ENCODE measurements around the gene ZNF599.

ZNF599 gene

DNA sequence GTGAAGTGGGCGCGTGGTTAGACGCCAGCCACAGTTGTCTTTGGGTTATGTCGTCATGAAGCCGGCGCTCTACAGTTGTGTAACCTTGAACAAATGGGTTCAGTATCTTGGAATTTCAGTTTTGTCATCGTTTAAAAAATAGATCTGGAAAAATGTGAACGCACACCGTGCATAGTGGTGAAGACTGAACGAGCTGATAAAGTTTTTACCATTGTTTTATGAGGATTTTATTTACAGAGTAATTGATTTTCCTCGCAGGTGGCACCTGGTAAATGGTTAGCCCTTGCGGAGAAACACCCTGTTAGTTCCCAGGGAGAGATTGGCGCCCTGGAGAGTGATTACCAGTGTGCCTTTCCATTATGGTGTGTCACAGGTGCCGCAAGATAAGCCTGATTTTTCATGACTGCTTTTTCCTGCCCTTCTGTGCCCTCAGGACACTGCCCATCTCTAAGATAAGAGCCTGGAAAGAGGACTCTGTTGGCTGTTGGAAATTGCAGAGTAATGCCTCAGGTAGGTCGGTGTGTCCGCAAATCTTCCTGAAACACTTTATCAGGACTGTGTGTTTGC, 38.4 kb downstream of the ZNF599 start:
- Histone ChIP-seq H3K27me3 (ENCODE audit: insufficient read depth, low read length) (no peaks in the 10 kb centered on the region), H3K36me3 (ENCODE audit: insufficient read depth, low read length) (peaks cover 13% of the 10 kb centered on the region), H3K4me1 (ENCODE audit: insufficient read depth, low read length) (0 out of 2 replicates have a peak, but pooled peaks cover 3% of the 10 kb centered on the region), H3K4me3 (ENCODE audit: low read length) (peak overlapping the region; percentile 83), H3K9ac (ENCODE audit: low read depth, low read length) (peak overlapping the region; percentile 79), H3K9me3 (ENCODE audit: insufficient read depth, low read depth, low read length) (no peaks in the 10 kb centered on the region), H3K27ac (ENCODE audit: low read depth, low read length) (peak overlapping the region; percentile 96)
- 22% methylated on average over 16 of the region's 16 CpGs for WGBS

- Histone ChIP-seq H3K4me1 (ENCODE audit: insufficient read depth, low read length) (0 out of 2 replicates have a peak, but pooled peaks cover 3% of the 10 kb centered on the region), H3K9me3 (ENCODE audit: insufficient read depth, low read depth, low read length) (no peaks in the 10 kb centered on the region), H3K9ac (ENCODE audit: low read depth, low read length) (peak within 1 kb of the TSS; percentile 79), H3K36me3 (ENCODE audit: insufficient read depth, low read length) (0 out of 2 replicates have a peak, but pooled peaks cover 7% of the 10 kb centered on the region), H3K4me3 (ENCODE audit: low read length) (peak within 1 kb of the TSS; percentile 83), H3K27me3 (ENCODE audit: insufficient read depth, low read length) (no peaks in the 10 kb centered on the region), H3K27ac (ENCODE audit: low read depth, low read length) (peak within 1 kb of the TSS; percentile 96)
- WGBS, result under 1% methylated on average over 67 of the region's 67 CpGs
Measured at GRCh38 chr19:34733746-34734536, 39.1 kb downstream of the ZNF599 start, which contains the start of gene ZNF181. ZNF181 (plus strand) TSS chr19:34734243; CDS start chr19:34735038, 795 bp downstream.

GRCh38 chr19:34733266-34733745, 39.7 kb downstream of the ZNF599 start:
- H3K4me1 ChIP-seq (ENCODE audit: insufficient read depth, low read length), result 0 out of 2 replicates have a peak, but pooled peaks cover 3% of the 10 kb centered on the region
- H3K36me3 ChIP-seq (ENCODE audit: insufficient read depth, low read length), result 0 out of 2 replicates have a peak, but pooled peaks cover 3% of the 10 kb centered on the region
- WGBS, result 3% methylated on average over 13 of the region's 13 CpGs

DNA sequence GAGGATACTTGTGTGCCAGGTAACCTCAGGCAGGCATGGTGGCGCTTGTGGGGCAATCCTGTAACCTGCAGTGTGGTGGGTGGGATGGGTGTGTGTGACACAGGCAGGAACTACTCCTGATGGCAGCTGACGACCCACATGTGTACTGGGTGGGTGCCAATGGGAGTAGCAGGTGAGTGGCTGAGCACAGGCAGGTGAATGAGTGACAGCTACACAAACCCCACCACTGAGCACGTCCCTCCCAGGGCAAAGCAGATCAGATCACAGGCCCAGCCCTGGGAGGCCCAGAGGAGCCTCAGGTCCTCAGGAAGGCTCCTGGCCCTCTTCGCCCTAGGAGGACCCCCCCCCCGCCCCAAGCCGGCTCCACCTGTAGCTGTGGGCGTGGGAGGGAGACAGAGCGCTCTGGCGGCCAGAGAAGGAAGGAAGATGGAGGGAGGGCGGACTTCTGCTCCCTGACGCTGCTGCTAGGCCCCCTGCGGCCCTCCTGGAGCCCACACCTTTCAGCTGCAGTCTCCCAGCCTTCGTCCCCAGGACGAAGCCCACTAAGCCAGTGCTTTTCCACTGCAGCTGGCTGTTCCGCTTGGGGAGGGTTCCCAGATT, 40.3 kb downstream of the ZNF599 start:
- Histone ChIP-seq H3K4me1 (ENCODE audit: insufficient read depth, low read length) (0 out of 2 replicates have a peak, but pooled peaks cover 3% of the 10 kb centered on the region), H3K9me3 (ENCODE audit: insufficient read depth, low read depth, low read length) (no peaks in the 10 kb centered on the region), H3K27ac (ENCODE audit: low read depth, low read length) (no peak overlapping the region), H3K4me3 (ENCODE audit: low read length) (peak overlapping the region; percentile 83), H3K27me3 (ENCODE audit: insufficient read depth, low read length) (no peaks in the 10 kb centered on the region), H3K36me3 (ENCODE audit: insufficient read depth, low read length) (0 out of 2 replicates have a peak, but pooled peaks cover 2% of the 10 kb centered on the region), H3K9ac (ENCODE audit: low read depth, low read length) (no peak overlapping the region)
- 65% methylated on average over 15 of the region's 15 CpGs for WGBS

More at GRCh38 chr19:34733266-34733745, 39.7 kb downstream of the ZNF599 start:
- H3K9me3 ChIP-seq (ENCODE audit: insufficient read depth, low read depth, low read length), result no peaks in the 10 kb centered on the region
- no peaks in the 10 kb centered on the region for H3K27me3 ChIP-seq (ENCODE audit: insufficient read depth, low read length)
- peak overlapping the region; percentile 83 for H3K4me3 ChIP-seq (ENCODE audit: low read length)
- peak overlapping the region; percentile 96 for H3K27ac ChIP-seq (ENCODE audit: low read depth, low read length)
- H3K9ac ChIP-seq (ENCODE audit: low read depth, low read length), result peak overlapping the region; percentile 79

GRCh38 chr19:34731964-34732363, 41.1 kb downstream of the ZNF599 start:
- Histone ChIP-seq H3K9ac (ENCODE audit: low read depth, low read length) (no peak overlapping the region), H3K27ac (ENCODE audit: low read depth, low read length) (no peak overlapping the region), H3K9me3 (ENCODE audit: insufficient read depth, low read depth, low read length) (no peaks in the 10 kb centered on the region), H3K27me3 (ENCODE audit: insufficient read depth, low read length) (no peaks in the 10 kb centered on the region), H3K36me3 (ENCODE audit: insufficient read depth, low read length) (no peaks in the 10 kb centered on the region), H3K4me3 (ENCODE audit: low read length) (no peak overlapping the region), H3K4me1 (ENCODE audit: insufficient read depth, low read length) (0 out of 2 replicates have a peak, but pooled peaks cover 3% of the 10 kb centered on the region)
- 80% methylated on average over 7 of the region's 7 CpGs for WGBS

- no peaks in the 10 kb centered on the region for H3K27me3 ChIP-seq (ENCODE audit: insufficient read depth, low read length)
- no peak overlapping the region for H3K9ac ChIP-seq (ENCODE audit: low read depth, low read length)
- no peak overlapping the region for H3K27ac ChIP-seq (ENCODE audit: low read depth, low read length)
- 0 out of 2 replicates have a peak, but pooled peaks cover 3% of the 10 kb centered on the region for H3K4me1 ChIP-seq (ENCODE audit: insufficient read depth, low read length)
- 82% methylated on average over 11 of the region's 11 CpGs for WGBS
- no peaks in the 10 kb centered on the region for H3K9me3 ChIP-seq (ENCODE audit: insufficient read depth, low read depth, low read length)
- no peak overlapping the region for H3K4me3 ChIP-seq (ENCODE audit: low read length)
- H3K36me3 ChIP-seq (ENCODE audit: insufficient read depth, low read length), result no peaks in the 10 kb centered on the region
Measured at GRCh38 chr19:34731019-34731829, 41.8 kb downstream of the ZNF599 start.

GRCh38 chr19:34725400-34725799, 47.6 kb downstream of the ZNF599 start:
- H3K36me3 ChIP-seq (ENCODE audit: insufficient read depth, low read length), result no peaks in the 10 kb centered on the region
- no peaks in the 10 kb centered on the region for H3K9me3 ChIP-seq (ENCODE audit: insufficient read depth, low read depth, low read length)
- H3K27me3 ChIP-seq (ENCODE audit: insufficient read depth, low read length), result no peaks in the 10 kb centered on the region
- H3K4me1 ChIP-seq (ENCODE audit: insufficient read depth, low read length), result no peaks in the 10 kb centered on the region
- H3K27ac ChIP-seq (ENCODE audit: low read depth, low read length), result no peak overlapping the region
- 76% methylated on average over 6 of the region's 6 CpGs for WGBS
- no peak overlapping the region for H3K4me3 ChIP-seq (ENCODE audit: low read length)
- H3K9ac ChIP-seq (ENCODE audit: low read depth, low read length), result no peak overlapping the region

DNA sequence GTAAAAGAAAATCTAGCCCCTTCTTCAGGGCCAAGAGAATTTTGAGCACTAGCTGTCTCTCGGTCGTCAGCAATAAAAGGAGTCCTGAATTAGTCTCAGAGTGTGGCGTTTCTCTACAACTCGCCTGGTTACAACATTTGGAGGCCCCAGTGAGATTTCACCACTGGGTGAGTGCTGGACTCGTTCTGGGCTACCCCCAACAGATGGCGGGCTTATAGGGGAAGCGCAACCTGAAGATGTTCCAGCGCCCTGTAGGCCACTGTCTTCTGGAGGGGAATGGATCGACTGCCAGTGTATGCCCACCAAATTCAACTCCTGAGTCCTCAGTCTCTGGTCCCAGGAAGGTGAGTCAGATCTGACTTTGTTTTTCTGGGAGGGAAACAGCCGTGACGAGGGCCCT, 50.7 kb downstream of the ZNF599 start:
- Histone ChIP-seq H3K4me1 (ENCODE audit: insufficient read depth, low read length) (no peaks in the 10 kb centered on the region), H3K9ac (ENCODE audit: low read depth, low read length) (no peak overlapping the region), H3K9me3 (ENCODE audit: insufficient read depth, low read depth, low read length) (peaks cover 8% of the 10 kb centered on the region; the same call in 1 of the 2 replicates), H3K4me3 (ENCODE audit: low read length) (no peak overlapping the region), H3K36me3 (ENCODE audit: insufficient read depth, low read length) (no peaks in the 10 kb centered on the region), H3K27me3 (ENCODE audit: insufficient read depth, low read length) (no peaks in the 10 kb centered on the region), H3K27ac (ENCODE audit: low read depth, low read length) (no peak overlapping the region)
- WGBS, result 73% methylated on average over 11 of the region's 11 CpGs

DNA sequence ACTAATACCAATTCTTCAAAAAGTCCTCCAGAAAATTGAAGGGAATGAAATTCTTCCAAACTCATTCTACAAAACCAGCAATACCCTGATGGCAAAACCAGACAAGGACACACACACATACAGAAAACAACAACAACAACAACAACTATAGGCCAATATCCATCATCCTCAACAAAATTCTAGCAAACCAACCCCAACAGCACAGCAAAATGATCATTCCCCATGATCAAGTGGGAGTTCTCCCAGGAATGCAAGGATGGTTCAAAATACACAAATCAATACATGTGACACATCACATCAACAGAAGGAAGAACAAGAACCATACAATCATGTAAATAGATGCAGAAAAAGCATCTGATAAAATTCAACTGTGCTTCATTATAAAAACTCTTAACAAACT, 57.7 kb downstream of the ZNF599 start:
- Histone ChIP-seq H3K4me1 (ENCODE audit: insufficient read depth, low read length) (no peaks in the 10 kb centered on the region; the same call in 1 of the 2 replicates), H3K36me3 (ENCODE audit: insufficient read depth, low read length) (no peaks in the 10 kb centered on the region), H3K27me3 (ENCODE audit: insufficient read depth, low read length) (no peaks in the 10 kb centered on the region; the same call in 1 of the 2 replicates), H3K4me3 (ENCODE audit: low read length) (no peak overlapping the region), H3K9ac (ENCODE audit: low read depth, low read length) (no peak overlapping the region), H3K9me3 (ENCODE audit: insufficient read depth, low read depth, low read length) (peaks cover 51% of the 10 kb centered on the region), H3K27ac (ENCODE audit: low read depth, low read length) (no peak overlapping the region)

GRCh38 chr19:34713262-34713637, 59.8 kb downstream of the ZNF599 start:
- Histone ChIP-seq H3K27me3 (ENCODE audit: insufficient read depth, low read length) (no peaks in the 10 kb centered on the region; the same call in 1 of the 2 replicates), H3K4me1 (ENCODE audit: insufficient read depth, low read length) (no peaks in the 10 kb centered on the region; the same call in 1 of the 2 replicates), H3K36me3 (ENCODE audit: insufficient read depth, low read length) (no peaks in the 10 kb centered on the region), H3K9ac (ENCODE audit: low read depth, low read length) (no peak overlapping the region), H3K27ac (ENCODE audit: low read depth, low read length) (no peak overlapping the region), H3K4me3 (ENCODE audit: low read length) (no peak overlapping the region), H3K9me3 (ENCODE audit: insufficient read depth, low read depth, low read length) (peaks cover 50% of the 10 kb centered on the region)
- WGBS, result 69% methylated on average over 2 of the region's 2 CpGs

All from HUES64 (cell line).